ENCODE data around the gene AP2M1.

- TF ChIP-seq, protein P1, sequence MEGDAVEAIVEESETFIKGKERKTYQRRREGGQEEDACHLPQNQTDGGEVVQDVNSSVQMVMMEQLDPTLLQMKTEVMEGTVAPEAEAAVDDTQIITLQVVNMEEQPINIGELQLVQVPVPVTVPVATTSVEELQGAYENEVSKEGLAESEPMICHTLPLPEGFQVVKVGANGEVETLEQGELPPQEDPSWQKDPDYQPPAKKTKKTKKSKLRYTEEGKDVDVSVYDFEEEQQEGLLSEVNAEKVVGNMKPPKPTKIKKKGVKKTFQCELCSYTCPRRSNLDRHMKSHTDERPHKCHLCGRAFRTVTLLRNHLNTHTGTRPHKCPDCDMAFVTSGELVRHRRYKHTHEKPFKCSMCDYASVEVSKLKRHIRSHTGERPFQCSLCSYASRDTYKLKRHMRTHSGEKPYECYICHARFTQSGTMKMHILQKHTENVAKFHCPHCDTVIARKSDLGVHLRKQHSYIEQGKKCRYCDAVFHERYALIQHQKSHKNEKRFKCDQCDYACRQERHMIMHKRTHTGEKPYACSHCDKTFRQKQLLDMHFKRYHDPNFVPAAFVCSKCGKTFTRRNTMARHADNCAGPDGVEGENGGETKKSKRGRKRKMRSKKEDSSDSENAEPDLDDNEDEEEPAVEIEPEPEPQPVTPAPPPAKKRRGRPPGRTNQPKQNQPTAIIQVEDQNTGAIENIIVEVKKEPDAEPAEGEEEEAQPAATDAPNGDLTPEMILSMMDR (conservative IDR thresholded peaks at IDR 0.05; ENCODE audit: low read length) = no peak
- TF ChIP-seq EZH2phosphoT487 (IDR thresholded peaks at IDR 0.05; ENCODE audit: borderline replicate concordance) = no peak
Observed at GRCh38 chr3:184177767-184178306, 3.2 kb downstream of the AP2M1 start.
